Activated CD4-positive, alpha-beta memory T cell treated with anti-CD3 and anti-CD28 coated beads, Interleukin-2, amount 10 ng/mL, durations not matched to agents 7 days and 5 days (primary cell): Measurements from ENCODE around the gene TMEM45B. TPM values are rescaled to one million over a fixed set of nuclear protein-coding genes. Genes with fewer than 3 reads are reported as not detected.

ENCODE experiments used
- CTCF ChIA-PET: fragments of 350-600 bp; sonication (Branson Sonifier 250); formaldehyde crosslinking; loops from one replicate; lab custom pipeline; 2021; ENCODE audit warnings: antibody characterized with exemption, inconsistent platforms; lab: Charles Lee
- POLR2A ChIA-PET: fragments of 350-600 bp; sonication (Branson Sonifier 250); formaldehyde crosslinking; loops from one replicate; lab custom pipeline; 2021; ENCODE audit warnings: antibody characterized with exemption; lab: Charles Lee
- DNase-seq: peaks from one replicate; pipeline ENCODE4 v3.0.0-alpha.2; 2020
- H3K27ac Mint-ChIP-seq: one replicate; pipeline ENCODE4 v1.8.0; 2021; ENCODE audit warnings: mild to moderate bottlenecking, mixed read lengths
- H3K27me3 Mint-ChIP-seq: one replicate; pipeline ENCODE4 v1.8.0; 2021; ENCODE audit warnings: mixed read lengths
- H3K36me3 Mint-ChIP-seq: one replicate; pipeline ENCODE4 v1.8.0; 2021; ENCODE audit warnings: low read depth, mixed read lengths
- H3K4me1 Mint-ChIP-seq: one replicate; pipeline ENCODE4 v1.8.0; 2021; ENCODE audit warnings: mixed read lengths
- H3K4me3 Mint-ChIP-seq: one replicate; pipeline ENCODE4 v1.8.0; 2021; ENCODE audit warnings: mild to moderate bottlenecking, mixed read lengths
- H3K9me3 Mint-ChIP-seq: one replicate; pipeline ENCODE4 v1.8.0; 2021; ENCODE audit warnings: mixed read lengths
- total RNA-seq, 2 experiments: library from RNA; stranded (reverse); gene quantifications; one replicate each; pipeline ENCODE4 v1.2.3, GENCODE V29; 2021

TMEM45B gene
- total RNA-seq, 2 experiments from 2014 or later = 3.1 to 3.3 TPM

DNA sequence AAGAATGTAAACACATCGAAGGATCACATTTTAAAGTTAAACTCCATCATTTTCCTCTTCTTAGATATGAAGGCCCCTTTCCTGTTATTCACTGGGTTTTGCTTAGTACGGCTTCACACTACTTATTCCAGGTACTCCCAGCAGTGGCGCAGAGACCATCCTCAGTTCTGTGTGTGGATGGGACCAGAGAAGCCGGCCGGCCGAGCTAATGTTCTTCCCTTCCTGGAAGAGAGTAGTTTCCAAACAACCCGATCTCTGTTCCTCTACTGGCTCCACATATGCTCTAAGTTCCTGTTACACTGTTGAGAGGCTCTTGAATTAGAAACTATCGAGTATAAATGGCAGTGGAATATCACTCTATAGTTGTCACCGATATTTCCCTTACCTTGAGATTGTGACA is 80.4 kb downstream of the TMEM45B start:
- Mint-ChIP-seq H3K4me3 (peak overlapping the region; percentile 90), H3K27ac (peak overlapping the region; percentile 69), H3K9me3 (no peaks in the 10 kb centered on the region), H3K27me3 (peaks cover 3% of the 10 kb centered on the region), H3K36me3 (peaks cover 23% of the 10 kb centered on the region), H3K4me1 (peaks cover 34% of the 10 kb centered on the region)
- DNase-seq = no peak
- CTCF ChIA-PET = interaction anchor here (0.5 to 0.9 kb wide), 4 partner anchors 10 to 317 kb away, joined by 3 to 4 read pairs (median 3); no protein-coding TSS in a partner anchor
- POLR2A ChIA-PET = interaction anchor here (0.9 to 3.1 kb wide), 2 partner anchors 8 to 107 kb away, joined by 3 to 30 read pairs; partner anchors contain the start of gene PRDM10

DNA sequence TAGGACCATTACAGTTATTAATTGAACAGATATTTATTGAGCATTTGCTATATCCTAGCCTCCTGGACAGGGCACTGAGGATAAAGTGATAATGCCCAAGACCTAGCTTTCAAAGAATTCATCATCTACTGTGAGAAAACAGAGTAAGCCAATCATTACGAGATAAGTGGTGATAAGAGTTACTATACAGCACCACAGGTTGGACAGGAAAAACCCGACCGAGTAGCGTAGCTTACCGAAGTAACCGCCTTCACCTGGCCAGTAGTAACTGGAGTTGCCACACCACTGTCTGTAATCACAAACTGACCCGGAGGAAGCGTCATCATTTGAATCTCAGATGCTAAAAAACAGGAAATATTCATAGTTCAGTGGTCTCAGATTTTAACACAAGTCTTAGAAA is 89.8 kb downstream of the TMEM45B start:
- no peaks in the 10 kb centered on the region for H3K9me3 Mint-ChIP-seq
- no peaks in the 10 kb centered on the region for H3K27me3 Mint-ChIP-seq
- CTCF ChIA-PET = no interaction called here
- no peaks in the 10 kb centered on the region for H3K4me1 Mint-ChIP-seq
- peaks cover 30% of the 10 kb centered on the region for H3K36me3 Mint-ChIP-seq
- POLR2A ChIA-PET = no interaction called here
- no peak for DNase-seq
- H3K27ac Mint-ChIP-seq = no peak overlapping the region
- H3K4me3 Mint-ChIP-seq = no peak overlapping the region

Other genes starting within 250 kb of the TMEM45B start
- 10 to 100 TPM; 39.2 to 44.9 TPM for gene NFRKB, start 79.7 kb downstream of the TMEM45B start, total RNA-seq
- gene PRDM10, start 187.0 kb downstream of the TMEM45B start, total RNA-seq = 10 to 100 TPM; 11.7 to 12.6 TPM